Right lobe of liver (tissue), 6 donors: ENCODE measurements around the gene AMIGO3. TPM values are rescaled to one million over a fixed set of nuclear protein-coding genes. Genes with fewer than 3 reads are reported as not detected.

Source experiments
- ATAC-seq, 4 donors: fragments of 200-7000 bp; cut with Tn5 transposase; one replicate each; pipeline ENCODE4 v1.9.1; 2020; ENCODE audit warnings: mild to moderate bottlenecking in 4 of 4, moderate library complexity in 4 of 4
- DNase-seq, 3 donors: peaks; one replicate each; pipeline ENCODE4 v3.0.0-alpha.2; 2020
- H3K27ac ChIP-seq, 3 donors: fragments of 200-600 bp; one replicate each; pipeline ENCODE4 v1.8.0; 2022
- H3K27me3 ChIP-seq, 2 donors: fragments of 200-600 bp; one replicate each; pipeline ENCODE4 v1.8.0; 2022
- H3K36me3 ChIP-seq, 4 donors: fragments of 200-600 bp; sonication (generic) in 1 of 4; one replicate each; pipeline versions ENCODE4 v1.5.1 to v1.8.0; 2017 to 2022; ENCODE audit warnings: control low read depth in 1 of 4
- H3K4me1 ChIP-seq, 4 donors: fragments of 200-600 bp; sonication (generic) in 1 of 4; one replicate each; pipeline versions ENCODE4 v1.5.1 to v1.8.0; 2017 to 2022; ENCODE audit warnings: control low read depth in 1 of 4
- H3K4me3 ChIP-seq, 3 donors: fragments of 200-600 bp; one replicate each; pipeline ENCODE4 v1.8.0; 2022
- H3K9me3 ChIP-seq, 4 donors: fragments of 200-600 bp; sonication (generic) in 1 of 4; one replicate each; pipeline versions ENCODE4 v1.5.1 to v1.8.0; 2017 to 2022; ENCODE audit warnings: control low read depth in 1 of 4
- POLR2A ChIP-seq: fragments of 450-650 bp; IDR thresholded peaks from one replicate; pipeline ENCODE4 v1.6.1; 2017; ENCODE audit warnings: antibody characterized with exemption, mild to moderate bottlenecking
- WGBS: methylation state at CpG from one replicate; pipeline ENCODE4 v1.1.6; 2018; ENCODE audit warnings: low coverage, low lambda C conversion rate; ENCODE audit not compliant: insufficient coverage; ENCODE audit errors: missing lambda C conversion rate; 5-methylcytosine and 5-hydroxymethylcytosine counted together
- intact Hi-C, 2 donors: fragments of 100-400 bp; cut with DNase I; formaldehyde crosslinking; loops; one replicate each; pipeline versions ENCODE4 v1.11.2 to v1.14.1; 2022
- total RNA-seq, 6 experiments: library from RNA; depleted of rRNA in 2 of 6; stranded (reverse); fragments of >200 nt in 2 of 6; fragmentation: NEBNext Ultra II Directional in 3 of 6; extraction: Animal tissue kit (Norgen Biotek cat#: 25700) in 3 of 6; gene quantifications; one replicate each; pipeline versions ENCODE4 v1.1.0 to v1.2.4, GENCODE V29; 2016 to 2023
- TF ChIP-seq, protein P1 (sequence below), 4 donors: fragments of 200-600 bp in 3 of 4; fragments of 450-650 bp in 1 of 4; IDR thresholded peaks; one replicate each; pipeline versions ENCODE4 v1.5.1 to v1.8.0; 2016 to 2022; ENCODE audit warnings: antibody characterized with exemption in 4 of 4, mild to moderate bottlenecking in 2 of 4
- donor health status: DM: no; HTN: yes; CAD: no.
- donor health status: DM: no; HTN: no; CAD: no.
- donor health status: DM: no; HTN: no; CAD: no.
- donor health status: DM: no; HTN: yes; CAD: no.
- donor health status: DM: no; HTN: yes; CAD: no.

The AMIGO3 gene
- total RNA-seq, 6 experiments from 2014 or later, result 0.07 to 2.4 (median 0.64) TPM; not detected in 2

GRCh38 chr3:49727924-49728361 lies 8.5 kb upstream of the AMIGO3 start:
- DNase-seq, result peak in 1 of 3 donors; percentile 43
- H3K27ac ChIP-seq, result peak overlapping the region in 1 of 3 donors; percentile 29
- ATAC-seq, result no peak
- no peak overlapping the region for H3K4me3 ChIP-seq
- peaks cover 0 to 35% (median 9%) of the 10 kb centered on the region in 4 donors for H3K36me3 ChIP-seq
- peaks cover 0 to 24% (median 5%) of the 10 kb centered on the region in 4 donors for H3K4me1 ChIP-seq
- intact Hi-C loops, result no loop called here
- TF ChIP-seq, protein P1, sequence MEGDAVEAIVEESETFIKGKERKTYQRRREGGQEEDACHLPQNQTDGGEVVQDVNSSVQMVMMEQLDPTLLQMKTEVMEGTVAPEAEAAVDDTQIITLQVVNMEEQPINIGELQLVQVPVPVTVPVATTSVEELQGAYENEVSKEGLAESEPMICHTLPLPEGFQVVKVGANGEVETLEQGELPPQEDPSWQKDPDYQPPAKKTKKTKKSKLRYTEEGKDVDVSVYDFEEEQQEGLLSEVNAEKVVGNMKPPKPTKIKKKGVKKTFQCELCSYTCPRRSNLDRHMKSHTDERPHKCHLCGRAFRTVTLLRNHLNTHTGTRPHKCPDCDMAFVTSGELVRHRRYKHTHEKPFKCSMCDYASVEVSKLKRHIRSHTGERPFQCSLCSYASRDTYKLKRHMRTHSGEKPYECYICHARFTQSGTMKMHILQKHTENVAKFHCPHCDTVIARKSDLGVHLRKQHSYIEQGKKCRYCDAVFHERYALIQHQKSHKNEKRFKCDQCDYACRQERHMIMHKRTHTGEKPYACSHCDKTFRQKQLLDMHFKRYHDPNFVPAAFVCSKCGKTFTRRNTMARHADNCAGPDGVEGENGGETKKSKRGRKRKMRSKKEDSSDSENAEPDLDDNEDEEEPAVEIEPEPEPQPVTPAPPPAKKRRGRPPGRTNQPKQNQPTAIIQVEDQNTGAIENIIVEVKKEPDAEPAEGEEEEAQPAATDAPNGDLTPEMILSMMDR (IDR thresholded peaks at IDR 0.05), result no peak
- TF ChIP-seq POLR2A, result no peak
- no peaks in the 10 kb centered on the region for H3K27me3 ChIP-seq
- WGBS, result 94% methylated on average over 3 of the region's 15 CpGs
- no peaks in the 10 kb centered on the region for H3K9me3 ChIP-seq

- TF ChIP-seq POLR2A, result no peak
- TF ChIP-seq, protein P1 (IDR thresholded peaks at IDR 0.05), result no peak
- H3K4me3 ChIP-seq, result no peak overlapping the region
- peak overlapping the region in 1 of 3 donors; percentile 29 for H3K27ac ChIP-seq
- peaks cover 0 to 30% (median 5%) of the 10 kb centered on the region in 4 donors for H3K4me1 ChIP-seq
- intact Hi-C loops, result no loop called here
- WGBS, result no CpG with 5 or more reads among the region's 19 CpGs
- H3K9me3 ChIP-seq, result no peaks in the 10 kb centered on the region
- peak in 3 of 4 donors; percentile 9 to 31 (median 17) for ATAC-seq
- no peaks in the 10 kb centered on the region for H3K27me3 ChIP-seq
- DNase-seq, result peak in 1 of 3 donors; percentile 68
- H3K36me3 ChIP-seq, result peaks cover 0 to 30% (median 4%) of the 10 kb centered on the region in 4 donors
Measured at GRCh38 chr3:49727154-49727923, 7.9 kb upstream of the AMIGO3 start.

DNA sequence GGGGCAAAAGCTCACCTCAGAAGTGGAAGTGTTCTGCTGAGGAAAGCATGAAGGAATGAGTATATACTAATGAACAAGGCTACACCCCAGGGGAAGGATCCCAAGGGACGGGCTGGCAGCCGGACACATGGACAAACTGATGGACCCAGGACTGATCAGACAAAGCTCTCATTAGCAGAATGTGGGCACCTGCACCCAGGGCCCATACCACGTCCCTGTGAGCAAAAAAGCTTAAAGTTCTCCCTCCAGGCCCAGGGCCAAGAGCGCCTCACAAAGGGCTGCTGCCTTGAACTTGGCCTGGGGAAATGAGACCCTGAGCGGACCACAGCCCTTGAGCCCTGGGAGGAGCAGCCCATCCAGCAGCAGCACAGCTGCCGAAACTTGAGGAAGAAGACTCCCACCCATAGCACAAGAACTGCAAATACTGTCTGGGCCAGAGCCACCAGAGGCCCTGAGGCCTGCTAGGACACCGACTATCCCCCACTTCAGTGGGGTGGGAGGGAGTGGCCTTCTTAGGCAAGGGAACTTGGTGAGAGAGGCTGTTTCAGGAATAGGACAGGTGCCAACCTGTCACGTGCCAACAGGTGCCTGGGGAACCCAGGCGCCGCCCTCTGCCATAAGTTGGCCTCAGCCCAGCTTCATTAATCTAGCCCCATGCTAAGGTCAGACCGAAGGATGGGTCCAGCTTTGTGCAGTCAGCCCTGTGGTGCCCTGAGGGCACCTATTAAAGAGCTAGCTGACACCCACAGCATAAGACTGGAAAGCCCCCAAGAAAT lies 6.6 kb upstream of the AMIGO3 start:
- H3K27me3 ChIP-seq, result no peaks in the 10 kb centered on the region
- no peak overlapping the region for H3K27ac ChIP-seq
- H3K4me3 ChIP-seq, result no peak overlapping the region
- ATAC-seq (no peak), DNase-seq (peak in 1 of 3 donors; percentile 51)
- 89% methylated on average over 5 of the region's 11 CpGs for WGBS
- no peak for TF ChIP-seq POLR2A
- TF ChIP-seq, protein P1 (IDR thresholded peaks at IDR 0.05), result no peak
- H3K36me3 ChIP-seq, result peaks cover 0 to 24% (median 6%) of the 10 kb centered on the region in 4 donors
- H3K4me1 ChIP-seq, result peaks cover 0 to 33% (median 5%) of the 10 kb centered on the region in 4 donors
- no peaks in the 10 kb centered on the region for H3K9me3 ChIP-seq
- intact Hi-C loops, result no loop called here

GRCh38 chr3:49724586-49724985 lies 5.1 kb upstream of the AMIGO3 start:
- intact Hi-C loops, result no loop called here
- no peaks in the 10 kb centered on the region for H3K27me3 ChIP-seq
- DNase-seq (peak in 2 of 3 donors; percentile 57 to 59), ATAC-seq (peak in 1 of 4 donors; percentile 3)
- H3K4me3 ChIP-seq, result peak overlapping the region; percentile 80 to 99 (median 92)
- no CpG with 5 or more reads among the region's 6 CpGs for WGBS
- peaks cover 0 to 21% (median 10%) of the 10 kb centered on the region in 4 donors for H3K36me3 ChIP-seq
- peak overlapping the region; percentile 72 to 90 (median 85) for H3K27ac ChIP-seq
- no peak for TF ChIP-seq POLR2A
- TF ChIP-seq, protein P1 (IDR thresholded peaks at IDR 0.05), result no peak
- peaks cover 0 to 35% (median 5%) of the 10 kb centered on the region in 4 donors for H3K4me1 ChIP-seq
- H3K9me3 ChIP-seq, result no peaks in the 10 kb centered on the region
